SK-N-SH (cell line): Measurements from ENCODE around the gene PORCN. TPM values are rescaled to one million over a fixed set of nuclear protein-coding genes. Genes with fewer than 3 reads are reported as not detected.

Experiments used
- CTCF ChIA-PET: fragments of 300-600, 350-600 bp; formaldehyde crosslinking; extraction: SDS; loops from one replicate; lab custom pipeline; 2021; lab: Yijun Ruan, JAX
- POLR2A ChIA-PET: fragments of 350-600 bp; sonication (Branson Sonifier 250); formaldehyde crosslinking; extraction: SDS; loops from one replicate; lab custom pipeline; 2020; ENCODE audit warnings: antibody characterized with exemption, inconsistent platforms; lab: Yijun Ruan, JAX
- DNase-seq: peaks from one replicate; pipeline ENCODE4 v3.0.0; 2012
- H2AFZ ChIP-seq: fragments of 200-600 bp; sonication (generic); 2 replicates; pipeline ENCODE4 v1.8.1; 2016; ENCODE audit warnings: antibody characterized with exemption, mild to moderate bottlenecking, low read depth
- H3F3A ChIP-seq: fragments of 200-600 bp; sonication (generic); replicated peaks from 2 replicates; pipeline ENCODE3; 2016; ENCODE audit warnings: antibody characterized with exemption, mild to moderate bottlenecking; ENCODE audit not compliant: insufficient read depth
- H3K27ac ChIP-seq, 2 experiments: fragments of 200-500 bp in 1 of 2; fragments of 200-600 bp in 1 of 2; sonication (Bioruptor generic) in 1 of 2; sonication (generic), shearing (Covaris generic) in 1 of 2; 2 replicates each; pipeline versions ENCODE4 v1.5.1 to v1.6.1; 2014 to 2016; ENCODE audit warnings: low read depth in 2 of 2, inconsistent platforms in 1 of 2, low read length in 1 of 2, mild to moderate bottlenecking in 1 of 2, mixed read lengths in 1 of 2
- H3K27me3 ChIP-seq: fragments of 200-600 bp; sonication (generic), shearing (Covaris generic); 2 replicates; pipeline ENCODE4 v1.6.1; 2016; ENCODE audit warnings: mixed run types; ENCODE audit not compliant: insufficient read depth
- H3K36me3 ChIP-seq, 2 experiments: fragments of 200-500 bp in 1 of 2; fragments of 200-600 bp in 1 of 2; sonication (Bioruptor generic) in 1 of 2; sonication (generic) in 1 of 2; replicated peaks in 1 of 2; 2 replicates each; pipeline versions ENCODE3 to v1.5.1; 2014 to 2016; ENCODE audit warnings: low read length in 1 of 2, mild to moderate bottlenecking in 1 of 2; ENCODE audit not compliant: insufficient read depth in 2 of 2, control insufficient read depth in 1 of 2
- H3K4me1 ChIP-seq, 2 experiments: fragments of 200-500 bp in 1 of 2; fragments of 200-600 bp in 1 of 2; sonication (Bioruptor generic) in 1 of 2; sonication (generic), shearing (Covaris generic) in 1 of 2; 2 replicates each; pipeline versions ENCODE4 v1.5.1 to v1.6.1; 2014 to 2016; ENCODE audit warnings: low read depth in 1 of 2, low read length in 1 of 2, mixed run types in 1 of 2; ENCODE audit not compliant: insufficient read depth in 2 of 2, control insufficient read depth in 1 of 2
- H3K4me2 ChIP-seq: fragments of 200-600 bp; sonication (generic), shearing (Covaris generic); 2 replicates; pipeline ENCODE4 v1.6.1; 2017; ENCODE audit warnings: mixed run types
- H3K4me3 ChIP-seq, 2 experiments: fragments of 200-500 bp in 1 of 2; fragments of 200-600 bp in 1 of 2; sonication (Bioruptor generic) in 1 of 2; sonication (generic), shearing (Covaris generic) in 1 of 2; 2 replicates each; pipeline versions ENCODE4 v1.5.1 to v1.8.1; 2014 to 2016; ENCODE audit warnings: low read depth in 2 of 2, inconsistent platforms in 1 of 2, low read length in 1 of 2, mild to moderate bottlenecking in 1 of 2, mixed read lengths in 1 of 2, moderate library complexity in 1 of 2
- H3K79me2 ChIP-seq: fragments of 200-600 bp; sonication (generic); 2 replicates; pipeline ENCODE4 v1.8.1; 2017; ENCODE audit warnings: mild to moderate bottlenecking; ENCODE audit not compliant: insufficient read depth
- H3K9ac ChIP-seq: fragments of 200-600 bp; sonication (generic); 2 replicates; pipeline ENCODE4 v1.6.1; 2017; ENCODE audit warnings: mixed run types
- H3K9me2 ChIP-seq: fragments of 200-600 bp; sonication (generic); 2 replicates; pipeline ENCODE4 v1.6.1; 2017; ENCODE audit warnings: mixed run types
- H3K9me3 ChIP-seq: fragments of 200-600 bp; sonication (generic); 2 replicates; pipeline ENCODE4 v1.6.1; 2017; ENCODE audit warnings: mixed run types, mild to moderate bottlenecking, moderate library complexity
- H4K20me1 ChIP-seq: fragments of 200-600 bp; sonication (generic); 2 replicates; pipeline ENCODE4 v1.6.1; 2017; ENCODE audit warnings: mild to moderate bottlenecking, mixed run types; ENCODE audit not compliant: insufficient read depth
- CHD2 ChIP-seq: fragments of 150-350 bp; IDR thresholded peaks from 2 replicates; pipeline ENCODE4 v1.6.1; 2018; ENCODE audit warnings: low read length; ENCODE audit not compliant: partially characterized antibody
- ELF1 ChIP-seq: IDR thresholded peaks from 2 replicates; pipeline ENCODE4 v1.4.0; 2012
- EZH2phosphoT487 ChIP-seq: fragments of 200-600 bp; sonication (generic); IDR thresholded peaks from 2 replicates; pipeline ENCODE4 v1.6.1; 2017; ENCODE audit warnings: low read depth, mixed run types, mild to moderate bottlenecking, antibody characterized with exemption, moderate library complexity, borderline replicate concordance
- FOXM1 ChIP-seq: IDR thresholded peaks from 2 replicates; pipeline ENCODE4 v1.4.0; 2012; ENCODE audit warnings: low read depth, mild to moderate bottlenecking
- GABPA ChIP-seq: IDR thresholded peaks from 2 replicates; pipeline ENCODE4 v1.4.0; 2012; ENCODE audit warnings: low read depth, mild to moderate bottlenecking
- GATA2 ChIP-seq: sonication (generic); formaldehyde crosslinking; IDR thresholded peaks from 2 replicates; pipeline ENCODE4 v1.5.0; 2020; ENCODE audit warnings: mild to moderate bottlenecking, missing genetic modification reagents
- IRF3 ChIP-seq: fragments of 150-350 bp; IDR thresholded peaks from 2 replicates; pipeline ENCODE4 v1.6.1; 2016; ENCODE audit warnings: mild to moderate bottlenecking, low read depth, low read length
- NFIC ChIP-seq: IDR thresholded peaks from 2 replicates; pipeline ENCODE4 v1.4.0; 2012; ENCODE audit warnings: borderline replicate concordance
- NRF1 ChIP-seq: IDR thresholded peaks from 2 replicates; pipeline ENCODE4 v1.6.1; 2012; ENCODE audit warnings: low read depth, mild to moderate bottlenecking, low read length
- RAD21 ChIP-seq: IDR thresholded peaks from 2 replicates; pipeline ENCODE4 v1.6.1; 2012; ENCODE audit warnings: mild to moderate bottlenecking, low read length
- RCOR1 ChIP-seq: fragments of 150-350 bp; IDR thresholded peaks from 2 replicates; pipeline ENCODE4 v1.6.1; 2017; ENCODE audit warnings: antibody characterized with exemption, low read length
- RFX5 ChIP-seq: IDR thresholded peaks from 2 replicates; pipeline ENCODE4 v1.6.1; 2012; ENCODE audit warnings: mild to moderate bottlenecking, improper control_type of control experiment, low read length
- RXRA ChIP-seq: IDR thresholded peaks from 2 replicates; pipeline ENCODE4 v1.4.0; 2012; ENCODE audit warnings: low read depth, mild to moderate bottlenecking, borderline replicate concordance
- TAF1 ChIP-seq: IDR thresholded peaks from 2 replicates; pipeline ENCODE4 v1.6.1; 2012; ENCODE audit warnings: low read depth, mild to moderate bottlenecking, low read length, moderate library complexity, borderline replicate concordance
- TCF12 ChIP-seq: IDR thresholded peaks from 2 replicates; pipeline ENCODE4 v1.4.0; 2012
- USF1 ChIP-seq: IDR thresholded peaks from 2 replicates; pipeline ENCODE4 v1.4.0; 2012; ENCODE audit warnings: low read depth, borderline replicate concordance
- USF2 ChIP-seq: fragments of 150-350 bp; IDR thresholded peaks from 2 replicates; pipeline ENCODE4 v1.6.1; 2017; ENCODE audit warnings: antibody characterized with exemption, low read length, low read depth, borderline replicate concordance
- YY1 ChIP-seq: IDR thresholded peaks from 2 replicates; pipeline ENCODE4 v1.4.0; 2012; ENCODE audit warnings: low read depth, mild to moderate bottlenecking
- WGBS: methylation state at CpG from one replicate; pipeline ENCODE4 v1.1.6; 2017; ENCODE audit warnings: low lambda C conversion rate; 5-methylcytosine and 5-hydroxymethylcytosine counted together
- polyA plus RNA-seq, 3 experiments: library from polyadenylated mRNA; depleted of rRNA; stranded (reverse); fragments of >200 nt; gene quantifications; 2 replicates each; pipeline ENCODE4 v1.2.3, GENCODE V29; 2012

Gene PORCN
- polyA plus RNA-seq, 1 of the 3 experiments (the other 2 are of a cell fraction) = 11.0 TPM

- Histone ChIP-seq H3K36me3 (no peaks in the 10 kb centered on the region), H3K9me2 (no peaks in the 10 kb centered on the region), H3K79me2 (peaks cover 10% of the 10 kb centered on the region; the same call in 1 of the 2 replicates), H3K9me3 (no peaks in the 10 kb centered on the region), H3K4me3 (peak overlapping the region; percentile 51 to 63; a peak in 3 of 4 replicates), H3K4me2 (peak overlapping the region; percentile 76), H3K9ac (no peak overlapping the region), H3F3A (no peaks in the 10 kb centered on the region), H3K4me1 (peaks cover 0 to 5% of the 10 kb centered on the region in 2 experiments; a peak in 1 of 4 replicates), H3K27me3 (no peaks in the 10 kb centered on the region; the same call in 1 of the 2 replicates), H2AFZ (peak overlapping the region; percentile 79; the same call in 1 of the 2 replicates), H4K20me1 (no peaks in the 10 kb centered on the region), H3K27ac (peak overlapping the region in 1 of 2 experiments; percentile 54; a peak in 2 of 4 replicates)
- WGBS = 10% methylated on average over 2 of the region's 2 CpGs
- ChIA-PET POLR2A (no interaction called here), CTCF (no interaction called here)
- TF ChIP-seq GATA2 (CRISPR knock-in tag) (no peak), RFX5 (0 out of 2 replicates have a peak, but pooled peaks have one; percentile 32)
- DNase-seq = peak; percentile 37
Observed at GRCh38 chrX:48520976-48521352, 12.2 kb downstream of the PORCN start.

GRCh38 chrX:48521353-48522243 lies 12.8 kb downstream of the PORCN start, which contains the start of gene EBP:
TSS of gene EBP (plus strand) at chrX:48521808. CDS start at chrX:48523772, 1,964 bp downstream.
- Histone ChIP-seq H3K27ac (peak within 1 kb of the TSS in 1 of 2 experiments; percentile 54; a peak in 2 of 4 replicates), H3K27me3 (no peaks in the 10 kb centered on the region; the same call in 1 of the 2 replicates), H3K4me1 (peaks cover 0 to 3% of the 10 kb centered on the region in 2 experiments; a peak in 1 of 4 replicates), H4K20me1 (no peaks in the 10 kb centered on the region), H3K9me3 (no peaks in the 10 kb centered on the region), H3K9ac (peak within 1 kb of the TSS; percentile 62), H2AFZ (peak within 1 kb of the TSS; percentile 79; the same call in 1 of the 2 replicates), H3F3A (no peaks in the 10 kb centered on the region), H3K9me2 (no peaks in the 10 kb centered on the region), H3K4me3 (peak within 1 kb of the TSS; percentile 51 to 63), H3K4me2 (peak within 1 kb of the TSS; percentile 76), H3K36me3 (no peaks in the 10 kb centered on the region), H3K79me2 (peaks cover 10% of the 10 kb centered on the region; the same call in 1 of the 2 replicates)
- TF ChIP-seq IRF3 (no peak), FOXM1 (no peak), RXRA (no peak), RFX5 (no peak), USF2 (no peak), GABPA (no peak), YY1 (peak; percentile 72; the same call in 1 of the 2 replicates), GATA2 (CRISPR knock-in tag) (peak; percentile 63), TCF12 (no peak), ELF1 (no peak), CHD2 (no peak), TAF1 (no peak; the same call in 1 of the 2 replicates), NFIC (no peak), RAD21 (no peak), RCOR1 (no peak), EZH2phosphoT487 (no peak), USF1 (peak; percentile 72; the same call in 1 of the 2 replicates), NRF1 (peak; percentile 53; the same call in 1 of the 2 replicates)
- 28% methylated on average over 57 of the region's 66 CpGs for WGBS
- peak; percentile 89 for DNase-seq
- ChIA-PET POLR2A (no interaction called here), CTCF (no interaction called here)
